SU-DHL-6 (cell line): ENCODE results near the gene SPOCK1.
A peak's percentile ranks its signal among the peaks of the same experiment; 100 is the strongest.

Source experiments
- H2AFZ ChIP-seq: fragments of 200-600 bp; sonication (generic); 2 replicates; pipeline ENCODE4 v1.6.1; 2014; ENCODE audit warnings: low read depth, mild to moderate bottlenecking, moderate library complexity, mixed read lengths, antibody characterized with exemption, low read length; ENCODE audit not compliant: severe bottlenecking
- H3F3A ChIP-seq: fragments of 200-600 bp; shearing (Covaris generic); 2 replicates; pipeline ENCODE4 v1.6.0; 2016; ENCODE audit warnings: antibody characterized with exemption, mild to moderate bottlenecking; ENCODE audit not compliant: insufficient read depth
- H3K27ac ChIP-seq: fragments of 200-600 bp; sonication (generic); 2 replicates; pipeline ENCODE4 v1.5.1; 2016; ENCODE audit warnings: low read depth, mild to moderate bottlenecking, low read length, moderate library complexity, mixed read lengths
- H3K27me3 ChIP-seq: fragments of 200-600 bp; sonication (generic), shearing (Covaris generic); 2 replicates; pipeline ENCODE4 v1.6.0; 2014; ENCODE audit warnings: mild to moderate bottlenecking, low read length
- H3K36me3 ChIP-seq: fragments of 200-600 bp; sonication (generic); 2 replicates; pipeline ENCODE4 v1.6.1; 2014; ENCODE audit warnings: mild to moderate bottlenecking, low read length, mixed read lengths
- H3K4me2 ChIP-seq: fragments of 300-600, 200-600 bp; shearing (Covaris generic), sonication (generic); 2 replicates; pipeline ENCODE4 v1.6.0; 2014; ENCODE audit warnings: low read length, low read depth, mild to moderate bottlenecking; ENCODE audit not compliant: poor library complexity, severe bottlenecking
- H3K4me3 ChIP-seq: fragments of 200-600 bp; sonication (generic); 2 replicates; pipeline ENCODE4 v1.5.1; 2014; ENCODE audit warnings: antibody characterized with exemption, low read length, mild to moderate bottlenecking, mixed read lengths; ENCODE audit not compliant: insufficient read depth, poor library complexity, severe bottlenecking
- H3K79me2 ChIP-seq: fragments of 200-600 bp; sonication (generic); 2 replicates; pipeline ENCODE4 v1.6.1; 2014; ENCODE audit warnings: mild to moderate bottlenecking, low read length, moderate library complexity; ENCODE audit not compliant: insufficient read depth
- H3K9ac ChIP-seq: fragments of 200-600 bp; sonication (generic); 2 replicates; pipeline ENCODE4 v1.7.0; 2014; ENCODE audit warnings: mild to moderate bottlenecking, low read length
- H3K9me2 ChIP-seq: fragments of 200-600 bp; sonication (generic); replicated peaks from 2 replicates; pipeline ENCODE4 v1.6.1; 2014; ENCODE audit warnings: low read length; ENCODE audit not compliant: insufficient read depth
- H3K9me3 ChIP-seq: fragments of 200-600 bp; sonication (generic); 2 replicates; pipeline ENCODE4 v1.6.1; 2014; ENCODE audit warnings: low read length, mixed read lengths; ENCODE audit not compliant: insufficient read depth
- H4K20me1 ChIP-seq: fragments of 200-600 bp; sonication (generic); 2 replicates; pipeline ENCODE4 v1.6.1; 2014; ENCODE audit warnings: low read depth, mild to moderate bottlenecking, antibody characterized with exemption, low read length, moderate library complexity, mixed read lengths
- CTCF ChIP-seq: fragments of 200-600 bp; sonication (generic); IDR thresholded peaks from one replicate; pipeline ENCODE4 v1.5.1; 2017; ENCODE audit warnings: antibody characterized with exemption, mild to moderate bottlenecking, low read length, moderate library complexity; ENCODE audit not compliant: insufficient read depth, poor library complexity, severe bottlenecking
- EZH2phosphoT487 ChIP-seq: fragments of 200-600 bp; sonication (generic), shearing (Covaris generic); conservative IDR thresholded peaks from 2 replicates; pipeline ENCODE4 v1.6.1; 2018; ENCODE audit warnings: mild to moderate bottlenecking, antibody characterized with exemption, low read length, moderate library complexity, mixed read lengths

SPOCK1 gene

DNA sequence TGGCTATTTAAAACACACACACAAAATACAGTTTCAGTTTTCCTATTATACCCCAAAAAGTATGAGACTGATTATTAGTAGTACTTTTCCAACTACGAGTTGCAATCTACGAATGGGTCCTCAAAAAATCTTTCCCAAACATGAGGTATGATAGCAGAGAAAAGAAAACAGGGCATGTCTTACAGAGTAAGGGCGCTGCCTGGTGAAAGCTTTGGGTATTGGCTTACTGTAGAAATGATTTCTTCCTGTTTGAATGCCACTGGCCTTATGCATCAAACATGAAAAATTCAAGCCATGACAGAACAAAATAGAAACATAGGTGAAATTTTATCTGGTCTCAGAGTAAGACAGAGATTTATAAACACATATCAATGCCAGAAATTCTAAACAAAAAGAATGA lies 448.0 kb downstream of the SPOCK1 start:
- Histone ChIP-seq H3K36me3 (no peaks in the 10 kb centered on the region), H3K27ac (no peak overlapping the region), H4K20me1 (no peaks in the 10 kb centered on the region), H2AFZ (no peak overlapping the region), H3K4me3 (no peak overlapping the region), H3K27me3 (no peaks in the 10 kb centered on the region), H3F3A (no peaks in the 10 kb centered on the region), H3K79me2 (no peaks in the 10 kb centered on the region), H3K9me2 (no peaks in the 10 kb centered on the region), H3K4me2 (no peak overlapping the region), H3K9me3 (no peaks in the 10 kb centered on the region), H3K9ac (no peak overlapping the region)
- TF ChIP-seq EZH2phosphoT487 (no peak), CTCF (peak; percentile 15)

DNA sequence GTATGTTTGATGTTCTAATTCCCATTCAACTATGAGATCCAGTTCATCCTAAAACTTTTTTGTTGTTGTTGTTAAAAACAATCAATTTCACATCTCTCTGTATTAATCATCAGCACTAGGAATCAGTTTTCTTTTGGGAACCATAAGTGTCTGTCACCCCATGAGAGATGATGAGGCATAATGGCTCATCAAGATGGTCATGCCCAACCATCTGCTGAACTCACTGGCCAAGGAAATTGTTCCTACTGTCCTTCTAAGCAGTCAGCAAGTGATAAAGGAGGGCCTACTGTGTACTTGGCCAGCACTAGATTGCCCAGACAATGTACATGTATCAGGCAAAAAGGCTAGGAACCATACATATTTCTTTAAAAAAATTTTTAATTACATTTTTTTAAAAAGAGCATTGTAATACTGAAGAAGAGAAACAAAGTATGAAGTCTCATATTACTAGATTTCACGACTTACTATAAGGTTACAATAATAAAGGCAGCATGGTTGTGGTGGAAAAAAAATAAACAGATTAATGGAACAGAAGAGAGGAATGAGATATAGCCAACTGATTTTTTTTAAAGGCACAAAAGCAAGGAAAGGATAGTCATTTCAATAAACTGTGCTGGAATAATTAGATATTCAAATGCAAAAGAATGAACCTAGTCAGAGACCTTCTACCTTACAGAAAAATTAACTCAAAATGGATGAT lies 458.3 kb downstream of the SPOCK1 start:
- TF ChIP-seq CTCF (no peak), EZH2phosphoT487 (no peak)

DNA sequence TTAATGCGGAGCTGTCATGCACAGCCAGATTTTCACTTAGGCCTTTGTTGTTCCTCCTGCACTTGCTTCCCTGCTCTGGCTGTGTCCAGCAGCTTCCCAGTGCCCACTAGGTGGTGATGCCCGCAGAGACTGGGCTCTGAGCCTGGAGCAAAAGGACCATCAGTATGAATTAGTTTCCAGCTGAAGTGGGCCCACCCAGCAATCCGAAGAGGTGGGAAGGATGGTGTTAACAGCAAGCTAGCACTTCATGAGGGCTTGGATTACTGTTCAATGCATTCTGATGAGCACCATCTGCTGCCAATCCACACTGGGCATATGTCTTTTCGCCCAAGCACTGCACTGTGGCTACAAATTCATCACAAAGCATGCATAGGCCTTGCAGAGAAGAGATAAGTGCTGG lies 459.1 kb downstream of the SPOCK1 start:
- Histone ChIP-seq H3F3A (no peaks in the 10 kb centered on the region), H4K20me1 (no peaks in the 10 kb centered on the region), H3K9me3 (no peaks in the 10 kb centered on the region), H3K27me3 (no peaks in the 10 kb centered on the region), H3K27ac (no peak overlapping the region), H3K4me2 (no peak overlapping the region), H3K36me3 (no peaks in the 10 kb centered on the region), H3K4me3 (no peak overlapping the region), H3K9me2 (no peaks in the 10 kb centered on the region), H3K79me2 (no peaks in the 10 kb centered on the region), H3K9ac (no peak overlapping the region), H2AFZ (no peak overlapping the region)
- TF ChIP-seq CTCF (no peak), EZH2phosphoT487 (no peak)

More for the DNA sequence above, 458.3 kb downstream of the SPOCK1 start:
- no peak overlapping the region for H3K4me3 ChIP-seq
- no peak overlapping the region for H3K9ac ChIP-seq
- no peaks in the 10 kb centered on the region for H3K36me3 ChIP-seq
- no peaks in the 10 kb centered on the region for H3F3A ChIP-seq
- no peaks in the 10 kb centered on the region for H3K9me3 ChIP-seq
- no peak overlapping the region for H2AFZ ChIP-seq
- H3K27me3 ChIP-seq: no peaks in the 10 kb centered on the region
- H4K20me1 ChIP-seq: no peaks in the 10 kb centered on the region
- H3K4me2 ChIP-seq: no peak overlapping the region
- no peaks in the 10 kb centered on the region for H3K9me2 ChIP-seq
- no peaks in the 10 kb centered on the region for H3K79me2 ChIP-seq
- no peak overlapping the region for H3K27ac ChIP-seq
